ENCODE results near the gene GALNTL6.

DNA sequence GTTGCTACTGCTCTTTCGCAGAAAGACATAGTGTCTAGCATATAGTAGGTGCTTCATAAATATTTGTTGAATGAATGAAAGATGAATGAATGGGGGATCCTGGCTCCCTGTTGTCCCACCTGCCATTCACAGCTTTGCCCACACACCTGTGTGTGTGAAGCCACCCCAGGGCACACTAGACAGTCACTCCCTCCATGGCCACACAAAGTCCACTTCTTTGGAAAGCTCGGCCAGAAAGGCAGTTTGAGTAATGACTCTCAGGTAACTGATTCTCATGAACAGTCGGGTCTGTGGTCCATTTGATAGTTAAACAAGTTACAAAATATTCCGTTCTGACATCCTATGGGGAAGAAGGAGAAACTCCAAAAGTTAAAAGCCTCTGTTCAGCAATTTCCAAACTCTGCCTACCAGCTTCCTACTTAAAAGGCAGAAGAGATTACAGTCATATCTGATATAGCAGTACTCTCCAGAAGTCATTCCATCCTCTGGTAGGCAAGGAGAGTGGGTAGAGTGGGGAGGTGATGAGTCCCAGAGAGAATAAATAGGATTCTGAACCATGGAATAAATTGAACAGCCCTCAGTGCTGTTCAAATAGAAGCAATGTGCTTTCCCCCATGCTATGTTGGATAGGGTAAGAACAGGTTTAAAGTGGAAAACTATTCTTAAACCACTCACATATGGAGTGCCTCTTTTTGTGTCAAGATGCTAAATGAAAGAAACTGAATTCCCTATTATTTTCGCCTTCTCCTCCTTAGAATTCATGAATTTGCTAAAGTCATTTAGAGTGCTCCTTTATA is 1150.5 kb downstream of the GALNTL6 start:
- TF ChIP-seq JUND (IDR thresholded peaks at IDR 0.05; ENCODE audit: borderline replicate concordance, low read depth, low read length): no peak
- TF ChIP-seq JUND (tag; IDR thresholded peaks at IDR 0.05; ENCODE audit: borderline replicate concordance, low read depth, low read length): no peak
- no peak for TF ChIP-seq TSHZ1 (CRISPR knock-in tag; IDR thresholded peaks at IDR 0.05)
- no peak for TF ChIP-seq PKNOX1 (IDR thresholded peaks at IDR 0.05)
- TF ChIP-seq ZBTB40 (IDR thresholded peaks at IDR 0.05): no peak
- TF ChIP-seq ZBTB40 (CRISPR knock-in tag; IDR thresholded peaks at IDR 0.05): no peak
- TF ChIP-seq, protein P1, sequence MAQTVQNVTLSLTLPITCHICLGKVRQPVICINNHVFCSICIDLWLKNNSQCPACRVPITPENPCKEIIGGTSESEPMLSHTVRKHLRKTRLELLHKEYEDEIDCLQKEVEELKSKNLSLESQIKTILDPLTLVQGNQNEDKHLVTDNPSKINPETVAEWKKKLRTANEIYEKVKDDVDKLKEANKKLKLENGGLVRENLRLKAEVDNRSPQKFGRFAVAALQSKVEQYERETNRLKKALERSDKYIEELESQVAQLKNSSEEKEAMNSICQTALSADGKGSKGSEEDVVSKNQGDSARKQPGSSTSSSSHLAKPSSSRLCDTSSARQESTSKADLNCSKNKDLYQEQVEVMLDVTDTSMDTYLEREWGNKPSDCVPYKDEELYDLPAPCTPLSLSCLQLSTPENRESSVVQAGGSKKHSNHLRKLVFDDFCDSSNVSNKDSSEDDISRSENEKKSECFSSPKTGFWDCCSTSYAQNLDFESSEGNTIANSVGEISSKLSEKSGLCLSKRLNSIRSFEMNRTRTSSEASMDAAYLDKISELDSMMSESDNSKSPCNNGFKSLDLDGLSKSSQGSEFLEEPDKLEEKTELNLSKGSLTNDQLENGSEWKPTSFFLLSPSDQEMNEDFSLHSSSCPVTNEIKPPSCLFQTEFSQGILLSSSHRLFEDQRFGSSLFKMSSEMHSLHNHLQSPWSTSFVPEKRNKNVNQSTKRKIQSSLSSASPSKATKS (CRISPR knock-in tag; IDR thresholded peaks at IDR 0.05): no peak
- TF ChIP-seq ZFP30 (CRISPR knock-in tag; IDR thresholded peaks at IDR 0.05; ENCODE audit: borderline replicate concordance): no peak
- no peak for TF ChIP-seq GABPA (tag; conservative IDR thresholded peaks at IDR 0.05; ENCODE audit: low read depth)

Measured in K562 (cell line).